CD4-positive, alpha-beta T cell treated with Interleukin-12 subunit alpha and Interleukin-12 subunit beta, for 1 hour (primary cell): ENCODE data around the gene CDC42SE2.
"Not testable (repeated sequence)": the region's sequence is repeated elsewhere in the genome, so short reads cannot be mapped to it uniquely, and the experiment has no call there.

Source experiments
- DNase-seq: peaks from one replicate; pipeline ENCODE4 v3.0.0-alpha.2; 2020

CDC42SE2 gene

GRCh38 chr5:131373265-131373664 lies 109.4 kb downstream of the CDC42SE2 start:
- peak; percentile 50 for DNase-seq

- DNase-seq = peak; percentile 62
Observed at GRCh38 chr5:131375351-131375750, 111.5 kb downstream of the CDC42SE2 start.

GRCh38 chr5:131377346-131377745 lies 113.5 kb downstream of the CDC42SE2 start:
- DNase-seq = no peak

GRCh38 chr5:131377785-131378325 lies 114.0 kb downstream of the CDC42SE2 start:
- DNase-seq = no peak

GRCh38 chr5:131378721-131379541 lies 115.1 kb downstream of the CDC42SE2 start:
- DNase-seq = peak; percentile 73

GRCh38 chr5:131379723-131380122 lies 115.9 kb downstream of the CDC42SE2 start:
- DNase-seq = peak; percentile 92

- DNase-seq = not testable (repeated sequence)
Observed at GRCh38 chr5:131380238-131380637, 116.4 kb downstream of the CDC42SE2 start.

- peak; percentile 54 for DNase-seq
Observed at GRCh38 chr5:131381021-131381420, 117.2 kb downstream of the CDC42SE2 start.

- peak; percentile 40 for DNase-seq
Observed at GRCh38 chr5:131381777-131382176, 117.9 kb downstream of the CDC42SE2 start.

GRCh38 chr5:131382407-131383395 lies 118.8 kb downstream of the CDC42SE2 start:
- peak; percentile 90 for DNase-seq

GRCh38 chr5:131384173-131384572 lies 120.3 kb downstream of the CDC42SE2 start:
- no peak for DNase-seq

GRCh38 chr5:131384616-131385214 lies 120.9 kb downstream of the CDC42SE2 start:
- no peak for DNase-seq

- DNase-seq = no peak
Observed at GRCh38 chr5:131386124-131386523, 122.3 kb downstream of the CDC42SE2 start.

GRCh38 chr5:131386779-131387178 lies 122.9 kb downstream of the CDC42SE2 start:
- no peak for DNase-seq

GRCh38 chr5:131387255-131387654 lies 123.4 kb downstream of the CDC42SE2 start:
- no peak for DNase-seq

GRCh38 chr5:131389096-131389868 lies 125.4 kb downstream of the CDC42SE2 start:
- no peak for DNase-seq

- DNase-seq = no peak
Observed at GRCh38 chr5:131389869-131390265, 126.0 kb downstream of the CDC42SE2 start.

- DNase-seq = peak; percentile 54
Observed at GRCh38 chr5:131392466-131393095, 128.7 kb downstream of the CDC42SE2 start.

- no peak for DNase-seq
Observed at GRCh38 chr5:131393498-131393968, 129.7 kb downstream of the CDC42SE2 start.

- peak; percentile 86 for DNase-seq
Observed at GRCh38 chr5:131394128-131394527, 130.3 kb downstream of the CDC42SE2 start.

- DNase-seq = no peak
Observed at GRCh38 chr5:131396015-131396414, 132.2 kb downstream of the CDC42SE2 start.
